Neural cell (in vitro differentiated cells): ENCODE data around the gene GPER1.

Source experiments
- CTCF ChIP-seq: fragments of 450-650 bp; IDR thresholded peaks from 2 replicates; pipeline ENCODE4 v1.5.1; 2014; ENCODE audit warnings: antibody characterized with exemption, mild to moderate bottlenecking, moderate library complexity; ENCODE audit not compliant: poor library complexity, severe bottlenecking
- EP300 ChIP-seq: fragments of 450-650 bp; conservative IDR thresholded peaks from 2 replicates; pipeline ENCODE4 v1.6.1; 2014; ENCODE audit warnings: antibody characterized with exemption, mild to moderate bottlenecking, moderate library complexity; ENCODE audit not compliant: poor library complexity, severe bottlenecking
- EZH2 ChIP-seq: fragments of 200-600, 300-800 bp; shearing (Covaris generic), sonication (generic); IDR thresholded peaks from 2 replicates; pipeline ENCODE4 v1.6.1; 2014; ENCODE audit warnings: antibody characterized with exemption, low read length, borderline replicate concordance, mild to moderate bottlenecking; ENCODE audit not compliant: insufficient read depth, poor library complexity, severe bottlenecking
- POLR2AphosphoS5 ChIP-seq: IDR thresholded peaks from 2 replicates; pipeline ENCODE4 v1.6.1; 2012
- RAD21 ChIP-seq: fragments of 450-650 bp; conservative IDR thresholded peaks from 2 replicates; pipeline ENCODE4 v1.6.1; 2014; ENCODE audit warnings: antibody characterized with exemption, mild to moderate bottlenecking, moderate library complexity
- SMC3 ChIP-seq: fragments of 450-650 bp; conservative IDR thresholded peaks from 2 replicates; pipeline ENCODE4 v1.6.1; 2014; ENCODE audit warnings: antibody characterized with exemption, mild to moderate bottlenecking, moderate library complexity; ENCODE audit not compliant: poor library complexity
- TAF1 ChIP-seq: IDR thresholded peaks from 2 replicates; pipeline ENCODE4 v1.6.1; 2012; ENCODE audit warnings: low read depth

DNA sequence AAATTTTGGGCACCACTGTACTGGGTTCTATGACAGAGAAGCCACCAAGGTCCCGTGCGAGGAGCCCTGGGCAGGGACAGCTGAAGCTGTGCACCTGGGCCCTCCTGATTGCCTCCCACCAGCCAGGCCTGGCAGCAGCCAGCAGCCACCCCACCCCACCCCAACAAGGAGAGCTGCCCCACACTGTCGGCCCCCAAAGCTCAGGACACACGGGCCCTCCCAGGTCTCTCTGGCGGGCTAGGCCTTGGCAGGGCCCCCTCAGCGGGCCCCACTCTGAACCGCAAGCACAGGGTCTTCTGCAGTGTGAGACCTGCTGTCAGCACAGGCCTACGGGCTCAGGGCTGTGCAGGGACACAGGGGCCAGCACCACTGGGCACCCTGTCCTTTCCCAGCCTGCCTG lies 38.1 kb upstream of the GPER1 start:
- TF ChIP-seq CTCF = no peak
- TF ChIP-seq TAF1 = no peak
- TF ChIP-seq EZH2 = no peak
- no peak for TF ChIP-seq RAD21
- TF ChIP-seq SMC3 = no peak
- no peak for TF ChIP-seq EP300
- no peak for TF ChIP-seq POLR2AphosphoS5
